ENCODE results near the gene INSYN1.

The INSYN1 gene

GRCh38 chr15:73685981-73686380 is 67.2 kb downstream of the INSYN1 start:
- no peak for DNase-seq

All from right kidney (tissue), 1 donor.